H9 (cell line): Measurements from ENCODE around the gene TRIM9. TPM values are rescaled to one million over a fixed set of nuclear protein-coding genes. Genes with fewer than 3 reads are reported as not detected.
A peak's percentile ranks its signal among the peaks of the same experiment; 100 is the strongest.

ENCODE experiments used
- DNase-seq: peaks from one replicate; pipeline ENCODE4 v3.0.0-alpha.2; 2017
- H2AFZ ChIP-seq: one replicate; pipeline ENCODE4 v1.6.1; 2013; ENCODE audit warnings: mild to moderate bottlenecking, low read length, control low read depth, moderate library complexity
- H2AK5ac ChIP-seq: 2 replicates; pipeline ENCODE4 v1.6.1; 2013; ENCODE audit warnings: low read length, control low read depth, mixed read lengths; ENCODE audit not compliant: insufficient read length
- H2BK120ac ChIP-seq: one replicate; pipeline ENCODE4 v1.6.1; 2013; ENCODE audit warnings: low read depth, mild to moderate bottlenecking, low read length, control low read depth, inconsistent platforms; ENCODE audit not compliant: poor library complexity, severe bottlenecking
- H2BK12ac ChIP-seq: 2 replicates; pipeline ENCODE4 v1.6.1; 2013; ENCODE audit warnings: low read length, control low read depth, mixed read lengths, low read depth; ENCODE audit not compliant: insufficient read length
- H2BK15ac ChIP-seq: 2 replicates; pipeline ENCODE4 v1.6.1; 2013; ENCODE audit warnings: low read depth, low read length, control low read depth
- H2BK20ac ChIP-seq: one replicate; pipeline ENCODE4 v1.6.1; 2013; ENCODE audit warnings: low read depth, mild to moderate bottlenecking, low read length, control low read depth, inconsistent platforms; ENCODE audit not compliant: poor library complexity, severe bottlenecking
- H2BK5ac ChIP-seq: 2 replicates; pipeline ENCODE4 v1.6.1; 2013; ENCODE audit warnings: low read length, control low read depth, mixed read lengths; ENCODE audit not compliant: insufficient read length
- H3K14ac ChIP-seq: 2 replicates; pipeline ENCODE4 v1.6.1; 2013; ENCODE audit warnings: low read length, control low read depth; ENCODE audit not compliant: insufficient read depth
- H3K18ac ChIP-seq: 2 replicates; pipeline ENCODE4 v1.6.1; 2013; ENCODE audit warnings: low read depth, mild to moderate bottlenecking, mixed read lengths, low read length, control low read depth; ENCODE audit not compliant: insufficient read length
- H3K23ac ChIP-seq: 2 replicates; pipeline ENCODE4 v1.6.1; 2013; ENCODE audit warnings: low read length, control low read depth, mixed read lengths, low read depth; ENCODE audit not compliant: insufficient read length
- H3K23me2 ChIP-seq: 2 replicates; pipeline ENCODE4 v1.6.1; 2013; ENCODE audit warnings: low read depth, mild to moderate bottlenecking, mixed read lengths, low read length, control low read depth; ENCODE audit not compliant: insufficient read length, poor library complexity, severe bottlenecking
- H3K27ac ChIP-seq: 2 replicates; pipeline ENCODE4 v1.5.1; 2013; ENCODE audit warnings: low read length, control low read depth, mixed read lengths, low read depth; ENCODE audit not compliant: insufficient read length
- H3K27me3 ChIP-seq: 2 replicates; pipeline ENCODE4 v1.6.1; 2013; ENCODE audit warnings: low read length, control low read depth, inconsistent platforms; ENCODE audit not compliant: insufficient read depth
- H3K4ac ChIP-seq: 2 replicates; pipeline ENCODE4 v1.6.1; 2013; ENCODE audit warnings: low read depth, mild to moderate bottlenecking, control low read depth, inconsistent platforms, low read length, moderate library complexity
- H3K4me1 ChIP-seq: 2 replicates; pipeline ENCODE4 v1.6.1; 2013; ENCODE audit warnings: low read length, control low read depth, inconsistent platforms; ENCODE audit not compliant: insufficient read depth
- H3K4me2 ChIP-seq: 2 replicates; pipeline ENCODE4 v1.6.1; 2013; ENCODE audit warnings: low read length, control low read depth, mixed read lengths; ENCODE audit not compliant: insufficient read length, insufficient read depth
- H3K56ac ChIP-seq: 2 replicates; pipeline ENCODE4 v1.6.1; 2013; ENCODE audit warnings: low read depth, mild to moderate bottlenecking, mixed read lengths, low read length, control low read depth; ENCODE audit not compliant: insufficient read length
- H3K79me1 ChIP-seq: 2 replicates; pipeline ENCODE4 v1.6.1; 2013; ENCODE audit warnings: low read depth, mild to moderate bottlenecking, moderate library complexity, low read length, control low read depth, inconsistent platforms; ENCODE audit not compliant: insufficient read depth, poor library complexity, severe bottlenecking
- H3K79me2 ChIP-seq: 2 replicates; pipeline ENCODE4 v1.6.1; 2013; ENCODE audit warnings: low read length, control low read depth, inconsistent platforms; ENCODE audit not compliant: insufficient read depth
- H3K9ac ChIP-seq: 2 replicates; pipeline ENCODE4 v1.6.1; 2013; ENCODE audit warnings: low read length, control low read depth, mixed read lengths; ENCODE audit not compliant: insufficient read length; ENCODE audit errors: extremely low read depth
- H3K9me3 ChIP-seq: one replicate; pipeline ENCODE4 v1.6.1; 2013; ENCODE audit warnings: low read depth, low read length, inconsistent platforms; ENCODE audit not compliant: control insufficient read depth
- H3T11ph ChIP-seq: one replicate; pipeline ENCODE4 v1.6.1; 2013; ENCODE audit warnings: mild to moderate bottlenecking, low read length, control low read depth, inconsistent platforms
- H4K20me1 ChIP-seq: one replicate; pipeline ENCODE4 v1.6.1; 2013; ENCODE audit not compliant: control insufficient read depth, insufficient read length, insufficient read depth
- H4K5ac ChIP-seq: 2 replicates; pipeline ENCODE4 v1.6.1; 2013; ENCODE audit warnings: low read depth, mild to moderate bottlenecking, mixed read lengths, low read length, control low read depth; ENCODE audit not compliant: insufficient read length
- H4K8ac ChIP-seq: replicated peaks from 2 replicates; pipeline ENCODE4 v1.6.1; 2013; ENCODE audit warnings: low read length, control low read depth, mixed read lengths, low read depth; ENCODE audit not compliant: insufficient read length
- H4K91ac ChIP-seq: 2 replicates; pipeline ENCODE4 v1.6.1; 2013; ENCODE audit warnings: low read depth, mild to moderate bottlenecking, moderate library complexity, mixed read lengths, low read length, control low read depth; ENCODE audit not compliant: insufficient read length
- H3K27ac Mint-ChIP-seq, 3 experiments: 2 replicates in 2 of 3; 3 replicates in 1 of 3; pipeline ENCODE4 v1.8.0; 2020 to 2021; ENCODE audit warnings: mixed read lengths in 3 of 3, mild to moderate bottlenecking in 1 of 3, moderate library complexity in 1 of 3
- H3K27me3 Mint-ChIP-seq: 2 replicates; pipeline ENCODE4 v1.8.0; 2021; ENCODE audit warnings: low read depth, mild to moderate bottlenecking, moderate library complexity, mixed read lengths
- H3K36me3 Mint-ChIP-seq, 3 experiments: 2 replicates in 2 of 3; 3 replicates in 1 of 3; pipeline ENCODE4 v1.8.0; 2020 to 2021; ENCODE audit warnings: low read depth in 3 of 3, mixed read lengths in 3 of 3; ENCODE audit not compliant: insufficient read depth in 1 of 3
- H3K4me1 Mint-ChIP-seq, 2 experiments: 2 replicates each; pipeline ENCODE4 v1.8.0; 2020; ENCODE audit warnings: mixed read lengths in 2 of 2
- H3K4me3 Mint-ChIP-seq, 2 experiments: 2 replicates in 1 of 2; 3 replicates in 1 of 2; pipeline ENCODE4 v1.8.0; 2020 to 2021; ENCODE audit warnings: mild to moderate bottlenecking in 2 of 2, mixed read lengths in 2 of 2, moderate library complexity in 1 of 2
- H3K9me3 Mint-ChIP-seq, 2 experiments: 2 replicates in 1 of 2; 3 replicates in 1 of 2; pipeline ENCODE4 v1.8.0; 2020; ENCODE audit warnings: mild to moderate bottlenecking in 2 of 2, mixed read lengths in 2 of 2, moderate library complexity in 1 of 2
- WGBS: extraction: QIAGEN DNeasy Blood & Tissue Kit; methylation state at CpG from one replicate; pipeline ENCODE4 v1.1.7; 2013; ENCODE audit warnings: missing lambda C conversion rate, low lambda C conversion rate, mixed read lengths; ENCODE audit not compliant: insufficient read length; ENCODE audit errors: extremely low coverage; 5-methylcytosine and 5-hydroxymethylcytosine counted together
- total RNA-seq: library from RNA; stranded (reverse); gene quantifications from 2 replicates; pipeline ENCODE4 v1.2.1, GENCODE V29; 2021
- TF ChIP-seq, protein P1 (sequence below): fragments of 200-600 bp; sonication (generic); conservative IDR thresholded peaks from 3 replicates; pipeline ENCODE4 v1.8.0; 2021; ENCODE audit warnings: antibody characterized with exemption, mild to moderate bottlenecking

The TRIM9 gene
- total RNA-seq, 1 experiment from 2014 or later = 0.98 TPM

DNA sequence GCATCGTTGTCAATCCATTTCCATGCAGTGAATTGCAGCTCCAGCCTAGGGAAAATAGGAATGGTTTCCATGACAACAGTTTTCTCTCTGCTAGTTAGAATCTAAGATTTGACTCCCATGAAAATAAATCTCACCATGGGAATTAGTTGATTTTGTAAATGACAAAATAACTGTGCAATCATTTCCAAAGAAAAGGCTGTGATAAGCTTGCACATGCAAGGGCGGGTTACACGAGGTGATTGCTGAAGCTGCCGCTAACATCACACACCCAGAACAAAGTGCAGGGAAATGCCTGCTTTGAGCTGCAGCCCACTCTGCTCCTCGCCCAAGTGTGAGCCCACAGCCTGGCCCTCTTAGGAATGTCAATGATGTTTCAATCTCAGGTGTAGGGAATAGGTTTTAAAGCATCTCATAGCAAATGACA lies 53.8 kb downstream of the TRIM9 start:
- no peak for DNase-seq
- no CpG with 5 or more reads among the region's 5 CpGs for WGBS

More for the DNA sequence above, 53.8 kb downstream of the TRIM9 start:
- Histone ChIP-seq H3K4ac (no peak overlapping the region), H4K91ac (no peak overlapping the region), H3K14ac (no peak overlapping the region), H3T11ph (no peak overlapping the region), H3K9me3 (no peaks in the 10 kb centered on the region), H2BK12ac (no peak overlapping the region), H3K4me1 (peaks cover 10% of the 10 kb centered on the region; the same call in 1 of the 2 replicates), H2AK5ac (no peak overlapping the region), H3K4me2 (no peak overlapping the region), H2BK20ac (no peak overlapping the region), H3K56ac (no peak overlapping the region), H4K5ac (no peak overlapping the region), H3K79me1 (no peaks in the 10 kb centered on the region), H4K20me1 (no peaks in the 10 kb centered on the region), H3K27me3 (no peaks in the 10 kb centered on the region; the same call in 1 of the 2 replicates), H3K18ac (no peak overlapping the region), H3K9ac (no peak overlapping the region), H2AFZ (no peak overlapping the region), H3K79me2 (no peaks in the 10 kb centered on the region), H4K8ac (no peak overlapping the region), H2BK5ac (no peak overlapping the region), H3K27ac (no peak overlapping the region), H3K23me2 (no peaks in the 10 kb centered on the region), H2BK120ac (no peak overlapping the region), H3K23ac (no peak overlapping the region), H2BK15ac (no peak overlapping the region)
- Mint-ChIP-seq H3K4me3 (no peak overlapping the region), H3K4me1 (peaks cover 25 to 28% of the 10 kb centered on the region in 2 experiments), H3K9me3 (no peaks in the 10 kb centered on the region), H3K27me3 (no peaks in the 10 kb centered on the region), H3K36me3 (no peaks in the 10 kb centered on the region), H3K27ac (0 out of 7 replicates have a peak overlapping the region, but pooled peaks of 1 of the 3 experiments have one; percentile 33)
- TF ChIP-seq, protein P1, sequence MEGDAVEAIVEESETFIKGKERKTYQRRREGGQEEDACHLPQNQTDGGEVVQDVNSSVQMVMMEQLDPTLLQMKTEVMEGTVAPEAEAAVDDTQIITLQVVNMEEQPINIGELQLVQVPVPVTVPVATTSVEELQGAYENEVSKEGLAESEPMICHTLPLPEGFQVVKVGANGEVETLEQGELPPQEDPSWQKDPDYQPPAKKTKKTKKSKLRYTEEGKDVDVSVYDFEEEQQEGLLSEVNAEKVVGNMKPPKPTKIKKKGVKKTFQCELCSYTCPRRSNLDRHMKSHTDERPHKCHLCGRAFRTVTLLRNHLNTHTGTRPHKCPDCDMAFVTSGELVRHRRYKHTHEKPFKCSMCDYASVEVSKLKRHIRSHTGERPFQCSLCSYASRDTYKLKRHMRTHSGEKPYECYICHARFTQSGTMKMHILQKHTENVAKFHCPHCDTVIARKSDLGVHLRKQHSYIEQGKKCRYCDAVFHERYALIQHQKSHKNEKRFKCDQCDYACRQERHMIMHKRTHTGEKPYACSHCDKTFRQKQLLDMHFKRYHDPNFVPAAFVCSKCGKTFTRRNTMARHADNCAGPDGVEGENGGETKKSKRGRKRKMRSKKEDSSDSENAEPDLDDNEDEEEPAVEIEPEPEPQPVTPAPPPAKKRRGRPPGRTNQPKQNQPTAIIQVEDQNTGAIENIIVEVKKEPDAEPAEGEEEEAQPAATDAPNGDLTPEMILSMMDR = no peak
